Loucy (cell line): ENCODE results near the gene PLTP.

Experiments
- H2AFZ ChIP-seq: fragments of 200-600 bp; sonication (generic); 2 replicates; pipeline ENCODE4 v1.6.0; 2016; ENCODE audit warnings: antibody characterized with exemption, mild to moderate bottlenecking, low read length, moderate library complexity
- H3F3A ChIP-seq: fragments of 200-600 bp; 2 replicates; pipeline ENCODE4 v1.6.0; 2016; ENCODE audit warnings: antibody characterized with exemption, low read depth, mild to moderate bottlenecking
- H3K27me3 ChIP-seq: fragments of 200-600 bp; sonication (generic); 2 replicates; pipeline ENCODE4 v1.6.1; 2014; ENCODE audit warnings: low read length, mild to moderate bottlenecking; ENCODE audit not compliant: insufficient read depth, poor library complexity, severe bottlenecking
- H3K36me3 ChIP-seq: fragments of 200-600 bp; sonication (generic); 2 replicates; pipeline ENCODE4 v1.6.1; 2016; ENCODE audit warnings: low read length; ENCODE audit not compliant: insufficient read depth
- H3K4me1 ChIP-seq: fragments of 200-600 bp; sonication (generic); 2 replicates; pipeline ENCODE4 v1.5.1; 2014; ENCODE audit warnings: low read length, mild to moderate bottlenecking; ENCODE audit not compliant: insufficient read depth, poor library complexity, severe bottlenecking
- H3K4me2 ChIP-seq: fragments of 200-600 bp; sonication (generic); 2 replicates; pipeline ENCODE4 v1.6.0; 2014; ENCODE audit warnings: antibody characterized with exemption, low read length, low read depth, mild to moderate bottlenecking; ENCODE audit not compliant: poor library complexity, severe bottlenecking
- H3K4me3 ChIP-seq: fragments of 200-600 bp; sonication (generic); 2 replicates; pipeline ENCODE4 v1.5.1; 2014; ENCODE audit warnings: low read length, mild to moderate bottlenecking, mixed read lengths; ENCODE audit not compliant: poor library complexity, severe bottlenecking
- H3K79me2 ChIP-seq: fragments of 200-600 bp; sonication (generic); 2 replicates; pipeline ENCODE4 v1.6.1; 2014; ENCODE audit warnings: low read length; ENCODE audit not compliant: insufficient read depth
- H3K9ac ChIP-seq: fragments of 200-600 bp; sonication (generic); 2 replicates; pipeline ENCODE4 v1.6.0; 2014; ENCODE audit warnings: mild to moderate bottlenecking, low read depth, low read length, moderate library complexity; ENCODE audit not compliant: poor library complexity, severe bottlenecking
- H3K9me2 ChIP-seq: fragments of 200-600 bp; sonication (generic); replicated peaks from 2 replicates; pipeline ENCODE4 v1.6.1; 2016; ENCODE audit warnings: low read depth, low read length, mixed read lengths
- H3K9me3 ChIP-seq: fragments of 200-600 bp; sonication (generic); 2 replicates; pipeline ENCODE4 v1.6.1; 2014; ENCODE audit warnings: mild to moderate bottlenecking, antibody characterized with exemption, low read length, low read depth; ENCODE audit not compliant: insufficient read depth
- H4K20me1 ChIP-seq: fragments of 200-600 bp; sonication (generic); 2 replicates; pipeline ENCODE4 v1.6.0; 2014; ENCODE audit warnings: antibody characterized with exemption, low read length, mild to moderate bottlenecking; ENCODE audit not compliant: insufficient read depth, poor library complexity, severe bottlenecking
- EZH2phosphoT487 ChIP-seq: fragments of 200-600 bp; IDR thresholded peaks from 2 replicates; pipeline ENCODE4 v1.6.1; 2018; ENCODE audit warnings: antibody characterized with exemption, mild to moderate bottlenecking, moderate library complexity, borderline replicate concordance
- TF ChIP-seq, protein P1 (sequence below): fragments of 200-600 bp; sonication (generic); conservative IDR thresholded peaks from 2 replicates; pipeline ENCODE4 v1.5.1; 2014; ENCODE audit warnings: mild to moderate bottlenecking, antibody characterized with exemption, low read length

The PLTP gene

DNA sequence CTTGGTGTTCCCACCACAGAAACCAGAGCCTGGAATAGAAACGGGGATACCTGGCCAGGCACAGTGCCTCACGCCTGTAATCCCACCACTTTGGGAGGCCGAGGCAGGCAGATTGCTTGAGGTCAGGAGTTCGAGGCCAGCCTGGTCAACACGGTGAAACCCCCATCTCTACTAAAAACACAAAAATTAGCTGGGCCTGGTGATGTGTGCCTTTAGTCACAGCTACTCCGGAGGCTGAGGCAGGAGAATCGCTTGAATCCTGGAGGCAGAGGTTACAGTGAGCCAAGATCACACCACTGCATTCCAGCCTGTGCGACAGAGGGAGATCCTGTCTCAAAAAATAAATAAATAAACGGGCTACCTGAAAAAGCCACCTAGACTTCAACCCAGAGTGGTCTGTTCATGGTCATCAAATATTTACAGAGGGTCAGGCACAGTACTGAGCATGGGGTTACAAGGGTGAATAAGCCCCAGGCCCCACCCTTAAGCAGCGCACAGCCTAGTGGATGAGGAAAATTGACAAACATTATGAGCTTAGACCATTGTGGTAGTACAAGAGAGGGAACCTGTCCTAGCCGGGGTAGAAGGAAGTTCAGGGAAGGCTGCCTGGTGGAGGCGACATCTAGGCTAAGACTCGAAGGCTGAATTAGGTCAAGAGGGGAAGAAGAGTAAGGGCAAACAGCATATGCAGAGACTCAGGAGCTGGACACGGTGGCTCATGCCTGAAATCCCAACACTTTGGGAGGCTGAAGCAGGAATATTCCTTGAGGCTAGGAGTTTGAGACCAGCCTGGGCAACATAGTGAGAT, 15.3 kb upstream of the PLTP start:
- Histone ChIP-seq H3K4me3 (no peak overlapping the region), H3K27me3 (no peaks in the 10 kb centered on the region), H4K20me1 (no peaks in the 10 kb centered on the region), H3K9me3 (no peaks in the 10 kb centered on the region), H3K9ac (no peak overlapping the region), H3K4me1 (no peaks in the 10 kb centered on the region), H3K36me3 (no peaks in the 10 kb centered on the region), H3F3A (no peaks in the 10 kb centered on the region), H3K79me2 (peaks cover 3% of the 10 kb centered on the region; the same call in 1 of the 2 replicates), H3K9me2 (no peaks in the 10 kb centered on the region), H3K4me2 (no peak overlapping the region), H2AFZ (no peak overlapping the region)
- TF ChIP-seq, protein P1, sequence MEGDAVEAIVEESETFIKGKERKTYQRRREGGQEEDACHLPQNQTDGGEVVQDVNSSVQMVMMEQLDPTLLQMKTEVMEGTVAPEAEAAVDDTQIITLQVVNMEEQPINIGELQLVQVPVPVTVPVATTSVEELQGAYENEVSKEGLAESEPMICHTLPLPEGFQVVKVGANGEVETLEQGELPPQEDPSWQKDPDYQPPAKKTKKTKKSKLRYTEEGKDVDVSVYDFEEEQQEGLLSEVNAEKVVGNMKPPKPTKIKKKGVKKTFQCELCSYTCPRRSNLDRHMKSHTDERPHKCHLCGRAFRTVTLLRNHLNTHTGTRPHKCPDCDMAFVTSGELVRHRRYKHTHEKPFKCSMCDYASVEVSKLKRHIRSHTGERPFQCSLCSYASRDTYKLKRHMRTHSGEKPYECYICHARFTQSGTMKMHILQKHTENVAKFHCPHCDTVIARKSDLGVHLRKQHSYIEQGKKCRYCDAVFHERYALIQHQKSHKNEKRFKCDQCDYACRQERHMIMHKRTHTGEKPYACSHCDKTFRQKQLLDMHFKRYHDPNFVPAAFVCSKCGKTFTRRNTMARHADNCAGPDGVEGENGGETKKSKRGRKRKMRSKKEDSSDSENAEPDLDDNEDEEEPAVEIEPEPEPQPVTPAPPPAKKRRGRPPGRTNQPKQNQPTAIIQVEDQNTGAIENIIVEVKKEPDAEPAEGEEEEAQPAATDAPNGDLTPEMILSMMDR, result no peak
- TF ChIP-seq EZH2phosphoT487, result no peak

DNA sequence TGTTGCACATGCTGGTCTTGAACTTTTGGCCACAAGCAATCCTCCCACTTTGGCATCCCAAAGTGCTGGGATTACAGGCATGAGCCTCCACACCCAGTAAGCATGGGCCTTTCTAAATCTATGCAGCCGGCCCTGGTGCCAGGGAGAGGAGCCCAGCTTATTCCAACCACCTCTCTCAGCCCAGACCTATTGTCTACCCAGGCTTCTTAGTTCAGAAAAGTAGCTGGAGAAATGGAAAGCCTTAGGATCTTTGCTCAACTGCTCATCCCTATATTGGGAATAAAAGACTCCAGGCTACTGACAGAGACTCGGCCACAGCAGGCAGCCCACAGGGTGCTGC, 14.7 kb upstream of the PLTP start:
- Histone ChIP-seq H3K4me3 (no peak overlapping the region), H3K9me3 (no peaks in the 10 kb centered on the region), H3K27me3 (no peaks in the 10 kb centered on the region), H3K9ac (no peak overlapping the region), H2AFZ (no peak overlapping the region), H3K79me2 (no peaks in the 10 kb centered on the region), H3K36me3 (no peaks in the 10 kb centered on the region), H3K4me1 (no peaks in the 10 kb centered on the region), H4K20me1 (no peaks in the 10 kb centered on the region), H3K4me2 (no peak overlapping the region), H3F3A (no peaks in the 10 kb centered on the region), H3K9me2 (no peaks in the 10 kb centered on the region)
- TF ChIP-seq EZH2phosphoT487, result no peak
- TF ChIP-seq, protein P1, result no peak

DNA sequence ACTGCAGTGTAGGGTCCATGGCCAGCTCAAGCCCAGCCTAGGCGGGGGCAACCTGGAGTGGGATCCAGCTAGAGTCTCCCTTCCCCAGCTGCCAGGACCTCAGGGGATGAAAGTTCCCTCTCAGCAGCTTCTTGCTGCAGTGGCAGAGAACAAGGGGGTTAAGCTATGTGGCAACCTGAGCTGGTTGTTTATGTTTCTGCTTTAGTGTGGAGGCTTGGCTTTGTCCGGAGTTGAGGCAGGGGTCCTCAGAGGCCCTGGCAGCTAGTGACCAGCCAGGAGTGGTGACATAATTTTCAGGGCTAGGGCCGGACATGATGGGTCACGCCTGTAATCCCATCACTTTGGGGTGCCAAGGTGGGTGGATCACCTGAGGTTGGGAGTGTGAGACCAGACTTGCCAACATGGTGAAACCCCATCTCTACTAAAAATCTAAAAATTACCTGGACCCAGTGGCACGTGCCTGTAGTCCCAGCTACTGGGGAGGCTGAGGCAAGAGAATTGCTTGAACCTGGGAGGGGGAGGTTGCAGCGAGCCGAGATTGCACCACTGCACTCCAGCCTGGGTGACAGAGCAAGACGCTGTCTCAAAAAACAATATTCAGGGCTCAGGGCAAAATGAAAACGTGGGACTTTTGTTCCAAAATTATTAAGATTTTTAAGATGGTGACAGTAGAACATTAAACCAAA, 14.0 kb upstream of the PLTP start:
- Histone ChIP-seq H3K4me2 (no peak overlapping the region), H3K9ac (no peak overlapping the region), H2AFZ (no peak overlapping the region), H3K4me3 (no peak overlapping the region), H3K36me3 (no peaks in the 10 kb centered on the region), H3F3A (no peaks in the 10 kb centered on the region), H3K9me3 (no peaks in the 10 kb centered on the region), H3K4me1 (no peaks in the 10 kb centered on the region), H3K79me2 (no peaks in the 10 kb centered on the region), H3K27me3 (no peaks in the 10 kb centered on the region), H3K9me2 (no peaks in the 10 kb centered on the region), H4K20me1 (no peaks in the 10 kb centered on the region)
- TF ChIP-seq, protein P1, result no peak
- no peak for TF ChIP-seq EZH2phosphoT487
